HG03196 (cell line): Measurements from ENCODE around the gene MNS1.
"Not testable (repeated sequence)": the region's sequence is repeated elsewhere in the genome, so short reads cannot be mapped to it uniquely, and the experiment has no call there.

ENCODE experiments used
- ATAC-seq: cut with Tn5 transposase; IDR thresholded peaks from one replicate; pipeline ENCODE4 v1.9.1; 2021; ENCODE audit not compliant: unreplicated experiment

The MNS1 gene

DNA sequence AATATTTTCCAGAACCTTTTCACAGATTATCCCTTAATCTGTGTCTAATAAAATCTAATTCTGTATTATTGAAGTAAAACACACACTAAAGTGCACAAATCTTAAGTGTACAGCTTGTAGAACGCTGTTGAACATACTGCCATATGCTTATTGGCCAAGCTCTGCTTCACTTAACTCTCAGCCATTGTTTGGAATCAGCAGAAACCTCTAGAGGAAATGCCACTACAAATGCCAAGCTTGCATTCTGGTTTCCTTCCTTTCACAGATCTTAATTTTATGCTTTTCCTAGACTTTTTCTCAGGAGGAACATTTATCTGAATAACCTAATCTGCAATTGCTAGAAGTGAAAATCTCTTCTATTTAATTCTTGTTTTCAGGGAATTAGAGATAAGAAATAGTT, 10.1 kb downstream of the MNS1 start:
- no peak for ATAC-seq

DNA sequence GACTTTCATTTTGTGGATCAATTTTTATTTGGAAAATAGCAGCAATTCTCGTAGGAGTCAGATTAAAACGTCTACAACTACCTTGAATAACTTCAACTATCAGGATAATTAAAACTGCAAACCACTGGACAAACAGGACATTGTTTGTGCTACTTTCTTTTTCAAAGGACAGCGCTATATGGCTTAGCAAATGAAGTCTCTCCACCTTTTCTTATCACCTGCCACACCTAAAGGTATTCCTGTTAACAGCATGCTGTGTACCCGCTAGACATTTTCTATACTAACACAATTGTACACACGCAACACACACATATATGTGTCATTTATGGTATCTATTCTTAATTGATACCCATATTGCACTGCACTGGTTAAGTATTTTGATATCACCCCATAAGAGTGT, 19.2 kb downstream of the MNS1 start:
- no peak for ATAC-seq

DNA sequence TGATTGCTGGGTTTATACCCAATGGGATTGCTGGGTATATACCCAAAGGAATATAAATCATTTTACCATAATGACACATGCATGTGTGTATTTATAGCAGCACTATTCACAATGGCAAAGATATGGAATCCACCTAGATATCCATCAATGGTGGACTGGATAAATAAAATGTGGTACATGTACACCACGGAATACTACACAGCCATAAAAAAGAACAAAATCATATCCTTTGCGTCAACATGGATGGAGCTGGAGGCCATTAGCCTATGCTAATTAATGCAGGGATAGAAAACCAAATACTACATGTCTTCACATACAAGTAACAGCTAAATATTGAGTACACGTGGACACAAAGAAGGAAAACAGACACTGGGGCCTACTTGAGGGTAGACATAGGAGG, 22.6 kb downstream of the MNS1 start:
- no peak for ATAC-seq

DNA sequence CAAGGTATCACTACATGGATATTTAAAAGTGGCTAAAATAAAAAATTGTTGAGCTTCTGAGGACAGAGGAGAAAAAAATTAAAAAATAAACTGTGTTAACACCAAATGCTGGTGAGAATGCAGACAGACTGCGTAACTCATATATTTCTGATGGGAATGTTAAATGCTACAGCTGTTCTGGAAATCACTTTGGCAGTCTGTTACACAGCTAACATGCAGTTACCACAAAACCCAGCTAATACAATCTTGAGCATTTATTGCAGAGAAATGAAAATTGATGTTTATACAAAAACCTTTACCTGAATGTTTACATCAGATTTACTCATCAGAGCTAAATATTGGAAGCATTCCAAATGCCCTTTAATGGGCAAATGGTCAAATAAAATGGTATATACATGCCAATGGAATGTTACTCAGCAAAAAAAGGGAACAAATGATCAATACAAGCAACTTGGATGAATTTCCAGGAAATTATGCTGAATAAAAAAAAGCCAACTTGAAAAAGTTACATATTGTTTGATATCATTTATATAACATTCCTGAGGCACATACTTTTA, 24.6 kb downstream of the MNS1 start:
- ATAC-seq, result no peak

DNA sequence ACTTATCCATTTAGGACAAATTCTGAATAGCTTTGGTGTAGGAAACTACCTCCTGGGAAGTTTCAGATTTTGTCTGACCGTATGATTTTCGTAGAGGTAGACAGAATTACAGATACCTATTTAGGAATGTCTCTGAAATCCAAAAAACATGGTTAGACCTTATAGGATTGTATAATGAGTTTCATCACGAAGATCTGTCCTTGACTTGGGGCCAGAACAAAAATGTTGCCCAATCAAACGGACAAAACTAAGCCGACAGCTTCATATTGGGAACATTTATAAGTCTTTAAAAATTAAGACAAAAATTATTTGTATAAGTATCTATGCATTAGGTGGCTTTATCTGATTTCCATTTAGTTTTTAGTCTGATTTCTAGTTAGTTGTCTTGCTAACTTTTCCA, 32.6 kb downstream of the MNS1 start:
- no peak for ATAC-seq

DNA sequence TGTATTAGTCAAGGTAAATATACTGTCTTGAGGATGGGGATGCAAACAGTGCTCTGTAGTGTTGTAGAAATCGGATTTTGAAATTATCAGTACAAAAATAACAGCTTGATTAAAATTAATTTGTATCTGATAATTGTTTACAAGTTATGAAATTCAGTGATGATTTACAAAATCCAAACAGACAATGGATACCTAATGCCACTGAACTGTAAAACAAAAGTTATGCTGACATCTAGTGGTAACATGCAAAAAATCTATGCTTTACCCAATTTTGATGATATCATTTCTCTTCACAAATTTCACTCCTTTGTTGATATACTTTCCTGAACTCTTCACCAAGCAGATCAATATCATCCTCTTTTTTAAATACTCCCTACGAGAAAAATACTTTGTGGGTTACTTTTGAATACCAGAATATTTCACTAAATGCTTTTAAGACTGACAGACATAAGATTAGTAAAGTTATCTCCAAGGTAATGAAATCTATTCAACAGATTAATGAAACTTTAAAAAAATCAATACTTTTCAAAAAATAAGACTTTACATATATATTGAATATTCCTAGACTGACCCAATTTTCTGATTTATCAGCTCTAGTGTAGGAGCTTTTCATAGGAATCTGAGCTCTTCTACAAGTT, 36.0 kb downstream of the MNS1 start:
- ATAC-seq, result no peak

DNA sequence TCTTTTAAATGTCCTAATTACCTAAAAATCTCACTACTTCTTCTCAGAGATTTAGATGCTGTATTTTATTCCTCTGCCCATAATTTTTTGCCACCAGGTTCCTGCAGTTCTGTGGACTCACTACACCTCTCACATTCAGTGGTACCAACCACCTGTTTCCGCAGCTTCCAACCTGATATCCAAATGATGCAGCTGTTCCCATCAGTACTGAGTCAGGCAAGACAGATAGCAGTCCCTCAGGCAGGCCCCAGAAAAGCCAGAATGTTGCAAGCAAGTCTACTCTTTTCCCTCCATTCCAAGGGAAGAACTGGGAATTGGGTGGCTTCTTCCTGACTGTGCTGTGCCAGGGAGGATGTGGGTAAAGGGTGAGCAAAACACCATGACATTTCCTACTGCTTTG, 39.0 kb downstream of the MNS1 start:
- ATAC-seq, result no peak

DNA sequence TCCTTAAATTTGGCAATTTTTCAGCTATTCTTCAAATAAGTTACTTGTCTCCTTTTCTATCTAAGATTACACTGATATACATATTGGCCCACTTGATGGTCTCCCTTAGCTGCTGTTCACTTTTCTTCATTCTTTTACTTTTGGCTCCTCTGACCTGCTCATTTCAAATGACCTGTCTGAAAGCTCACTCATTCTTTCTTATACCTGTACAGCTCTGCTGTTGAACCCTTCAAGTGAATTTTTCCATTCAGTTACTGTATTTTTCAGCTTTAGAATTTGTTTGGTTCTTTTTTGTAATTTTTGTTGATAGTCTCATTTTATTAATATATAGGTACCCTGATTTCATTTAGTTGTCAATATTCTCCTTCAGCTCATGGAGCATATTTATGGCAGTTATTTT, 39.7 kb downstream of the MNS1 start:
- no peak for ATAC-seq

DNA sequence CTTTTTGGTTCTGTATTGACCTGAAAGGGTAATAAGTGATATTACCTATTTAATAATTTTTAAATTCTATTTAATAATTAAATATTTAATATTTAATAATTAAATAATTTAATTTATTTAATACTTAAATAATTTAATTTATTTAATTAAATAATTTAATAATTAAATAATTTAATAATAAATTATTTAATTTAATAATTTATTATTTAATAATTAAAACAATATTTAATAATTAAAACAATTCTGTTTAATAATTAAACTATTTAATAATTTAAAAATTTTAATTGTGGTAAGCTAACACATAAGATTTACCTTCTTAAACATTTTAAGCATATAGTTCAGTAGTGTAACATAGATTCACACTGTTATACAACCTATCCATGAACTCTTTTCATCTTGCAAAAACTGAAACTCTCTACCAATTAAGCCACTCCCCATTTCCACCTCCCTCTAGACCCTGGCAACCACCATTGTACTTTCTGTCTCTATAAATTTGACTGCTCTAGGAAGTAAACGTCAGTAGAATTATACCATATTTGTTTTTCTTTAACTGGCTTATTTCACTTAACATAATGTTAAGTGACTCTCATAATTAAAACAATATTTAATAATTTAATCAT, 51.7 kb downstream of the MNS1 start:
- ATAC-seq, result not testable (repeated sequence)

DNA sequence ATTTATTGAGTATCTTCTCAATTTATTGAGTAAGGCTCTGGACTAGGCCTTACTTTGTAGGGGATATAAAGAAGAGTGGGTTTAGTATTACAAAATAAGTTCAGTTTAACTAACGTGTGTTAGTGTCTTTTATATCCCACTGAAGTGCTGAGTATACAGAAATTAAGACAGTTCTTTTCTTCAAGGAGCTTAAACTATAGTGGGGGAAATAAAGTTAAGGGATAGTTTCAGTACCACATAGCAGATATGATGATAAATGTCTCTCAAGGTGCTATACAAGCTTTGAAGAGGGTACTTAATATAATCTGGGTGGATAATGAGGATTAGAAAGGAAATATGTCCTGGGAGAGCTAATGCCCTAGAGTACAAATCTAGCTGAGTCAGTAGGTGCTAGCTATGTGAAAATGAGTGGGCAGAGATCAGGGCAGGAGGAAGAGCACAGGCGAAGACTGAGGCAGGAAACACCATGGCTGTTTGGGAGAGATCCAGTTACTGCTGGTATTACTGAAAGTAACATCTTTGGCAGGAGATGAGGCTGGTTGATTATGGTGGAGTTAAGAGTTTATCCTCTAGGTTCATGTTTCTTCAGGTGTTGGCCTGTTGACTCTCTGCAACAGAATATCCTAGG, 53.7 kb downstream of the MNS1 start:
- no peak for ATAC-seq

DNA sequence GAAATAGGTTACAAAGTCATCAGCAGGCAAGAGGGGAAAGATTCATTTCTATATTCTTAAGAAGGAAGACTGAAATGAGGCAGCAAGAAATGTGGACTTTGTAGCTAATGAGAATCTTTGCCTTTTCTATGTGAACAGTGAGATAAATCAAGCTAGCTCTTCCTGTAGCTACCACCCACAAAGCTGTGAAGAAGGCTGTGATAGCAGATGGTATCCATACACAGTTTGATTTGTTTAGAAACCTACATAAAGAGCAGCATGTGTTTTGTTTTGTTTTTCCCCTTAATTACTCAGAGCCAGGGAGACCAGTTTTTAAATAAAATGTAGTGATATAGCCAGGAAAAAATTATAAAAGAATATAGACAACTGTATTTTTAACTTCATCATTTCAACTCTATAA, 54.2 kb downstream of the MNS1 start:
- no peak for ATAC-seq

DNA sequence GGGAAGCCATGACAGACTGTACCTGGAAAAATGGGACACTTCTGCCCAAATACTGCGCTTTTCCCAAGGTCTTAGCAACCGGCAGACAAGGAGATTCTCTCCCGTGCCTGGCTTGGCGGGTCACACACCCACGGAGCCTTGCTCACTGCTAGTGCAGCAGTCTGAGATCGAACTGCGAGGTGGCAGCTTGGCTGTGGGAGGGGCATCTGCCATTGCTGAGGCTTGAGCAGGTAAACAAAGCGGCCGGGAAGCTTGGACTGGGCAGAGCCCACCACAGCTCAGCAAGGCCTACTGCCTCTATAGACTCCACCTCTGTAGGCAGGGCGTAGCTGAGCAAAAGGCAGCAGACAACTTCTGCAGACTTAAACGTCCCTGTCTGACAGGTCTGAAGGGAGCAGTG, 65.7 kb downstream of the MNS1 start:
- not testable (repeated sequence) for ATAC-seq

DNA sequence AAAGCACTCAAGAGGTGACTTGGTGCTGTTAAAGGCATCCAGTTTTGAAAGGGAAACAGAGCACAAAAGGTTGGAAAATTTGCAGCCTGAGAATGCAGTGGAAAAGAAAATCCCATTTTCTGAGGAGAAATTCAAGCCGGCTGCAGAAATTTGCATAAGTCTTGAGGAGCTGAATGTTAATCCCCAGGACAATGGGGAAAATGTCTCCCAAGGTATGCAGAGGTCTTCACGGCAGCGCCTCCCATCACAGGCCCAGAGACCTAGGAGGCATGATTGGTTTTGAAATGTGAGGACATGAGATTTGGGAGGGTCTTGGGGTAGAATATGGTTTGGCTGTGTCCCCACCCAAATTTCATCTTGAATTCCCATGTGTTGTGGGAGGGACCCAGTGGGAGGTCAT, 67.6 kb downstream of the MNS1 start:
- not testable (repeated sequence) for ATAC-seq

DNA sequence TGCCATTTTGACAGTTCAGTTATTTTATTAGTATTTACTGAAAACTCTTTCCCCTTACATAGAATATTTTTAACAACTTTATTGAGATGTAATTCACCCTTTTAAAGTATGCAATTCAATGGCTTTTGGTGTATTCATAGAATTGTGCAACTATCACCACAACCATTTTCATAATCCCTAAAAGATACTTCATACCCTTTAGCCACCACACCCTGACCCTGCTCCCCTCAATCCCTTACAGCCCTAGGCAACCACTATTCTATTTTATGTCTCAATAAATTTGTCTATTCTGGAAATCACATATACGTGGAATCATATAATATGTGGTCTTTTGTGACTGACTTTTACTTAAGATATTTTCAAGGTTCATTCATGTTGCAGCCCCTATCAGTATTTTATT, 70.0 kb downstream of the MNS1 start:
- no peak for ATAC-seq

DNA sequence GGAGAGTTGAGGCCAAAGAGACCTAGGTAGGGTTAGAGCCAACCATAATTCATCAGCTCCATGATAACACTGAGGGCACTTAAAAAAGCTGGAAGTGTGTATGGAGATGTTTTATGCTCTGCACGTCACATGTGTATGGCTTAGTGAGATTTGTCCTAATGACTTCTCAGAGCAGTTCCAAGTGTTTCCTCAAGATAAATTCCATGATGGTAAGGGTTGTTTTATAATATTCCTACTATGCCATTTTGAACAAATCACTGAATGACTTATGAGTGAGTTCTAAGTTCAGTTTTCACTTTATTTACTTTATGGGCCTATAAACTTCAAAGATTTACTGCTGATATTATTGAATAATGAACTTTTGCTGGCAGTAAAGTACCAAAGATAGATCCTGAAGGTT, 71.7 kb downstream of the MNS1 start:
- ATAC-seq, result no peak

DNA sequence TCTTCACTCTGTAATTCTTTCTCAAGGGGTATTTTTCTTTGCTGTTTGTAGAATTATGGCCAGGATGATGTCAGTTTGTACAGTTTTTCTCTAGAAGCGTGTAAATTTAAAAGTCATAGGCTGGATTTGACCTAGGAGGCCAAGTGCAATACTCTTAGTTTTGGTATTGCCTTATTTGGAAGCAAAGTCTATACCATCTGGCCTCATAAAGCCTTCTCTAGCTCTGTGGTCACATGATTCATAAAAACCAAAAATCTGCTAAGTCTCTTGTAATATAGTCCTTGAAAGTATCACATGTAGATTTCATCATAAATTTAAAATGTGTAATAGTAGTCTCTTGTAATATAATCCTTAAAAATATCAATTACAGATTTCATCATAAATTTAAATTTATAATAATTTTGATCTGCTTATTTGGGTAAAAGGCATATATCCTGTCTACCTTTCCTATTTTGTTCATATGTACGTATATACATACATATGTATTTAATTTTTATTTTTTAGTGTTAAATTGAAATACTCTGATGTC, 74.1 kb downstream of the MNS1 start:
- no peak for ATAC-seq

DNA sequence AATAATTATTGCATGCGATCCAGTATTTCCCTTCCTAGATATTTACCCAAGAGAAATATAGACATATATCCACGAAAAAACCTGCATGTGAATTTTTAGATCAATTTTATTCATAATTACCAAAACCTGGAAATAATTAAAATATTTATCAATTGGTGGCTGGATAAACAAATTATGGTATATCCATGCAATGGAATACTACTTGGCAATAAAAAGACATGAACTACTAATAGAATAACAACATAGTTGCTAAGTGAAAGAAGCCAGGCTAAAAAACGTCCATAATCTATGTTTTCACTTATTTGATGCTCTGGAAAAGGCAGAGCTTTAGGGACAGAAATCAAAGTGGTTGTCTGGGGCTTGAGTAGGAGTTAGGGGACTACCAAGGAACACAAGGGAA, 79.0 kb downstream of the MNS1 start:
- ATAC-seq, result no peak

DNA sequence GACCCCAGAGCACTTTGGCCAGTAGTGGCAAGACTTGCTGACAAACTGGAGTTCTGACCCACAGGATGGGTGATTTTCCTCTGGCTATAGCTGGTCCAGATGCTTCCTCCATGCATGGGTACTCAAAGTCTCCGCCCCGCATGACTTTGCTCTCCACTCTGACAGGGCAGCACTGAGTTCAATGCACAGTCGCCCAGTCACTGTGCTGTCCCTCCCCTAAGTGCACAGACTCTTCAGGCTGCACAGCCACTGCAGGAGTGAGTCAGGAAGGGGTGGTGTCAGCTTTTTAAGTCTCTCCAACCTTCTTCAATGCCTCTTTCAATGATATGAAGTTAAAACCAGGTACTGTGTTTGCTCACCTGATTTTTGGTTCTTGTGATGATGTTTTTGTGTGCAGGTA, 81.9 kb downstream of the MNS1 start:
- no peak for ATAC-seq
